GM19193 (cell line): ENCODE measurements around the gene MOB3B.

Source experiments
- POLR2A ChIP-seq: IDR thresholded peaks from 4 replicates; pipeline ENCODE4 v1.6.1; 2011; ENCODE audit not compliant: insufficient read depth, insufficient read length; ENCODE audit errors: extremely low read depth

Gene MOB3B

GRCh38 chr9:27482709-27483108 lies 46.9 kb downstream of the MOB3B start:
- TF ChIP-seq POLR2A: no peak

GRCh38 chr9:27478322-27478721 lies 51.3 kb downstream of the MOB3B start:
- no peak for TF ChIP-seq POLR2A

- TF ChIP-seq POLR2A: no peak
These were observed 52.6 kb downstream of the MOB3B start for GRCh38 chr9:27476870-27477515.

GRCh38 chr9:27475057-27475595 lies 54.5 kb downstream of the MOB3B start:
- TF ChIP-seq POLR2A: no peak

- no peak for TF ChIP-seq POLR2A
These were observed 55.3 kb downstream of the MOB3B start for GRCh38 chr9:27474305-27474704.

- TF ChIP-seq POLR2A: no peak
These were observed 56.5 kb downstream of the MOB3B start for GRCh38 chr9:27473111-27473529.

GRCh38 chr9:27472195-27472594 lies 57.4 kb downstream of the MOB3B start:
- no peak for TF ChIP-seq POLR2A

- TF ChIP-seq POLR2A: no peak
These were observed 57.8 kb downstream of the MOB3B start for GRCh38 chr9:27471789-27472188.

GRCh38 chr9:27471366-27471765 lies 58.2 kb downstream of the MOB3B start:
- TF ChIP-seq POLR2A: no peak

GRCh38 chr9:27470291-27470856 lies 59.2 kb downstream of the MOB3B start:
- no peak for TF ChIP-seq POLR2A

- no peak for TF ChIP-seq POLR2A
These were observed 60.1 kb downstream of the MOB3B start for GRCh38 chr9:27469550-27469949.

- TF ChIP-seq POLR2A: no peak
These were observed 61.0 kb downstream of the MOB3B start for GRCh38 chr9:27468462-27469110.

GRCh38 chr9:27468000-27468399 lies 61.6 kb downstream of the MOB3B start:
- TF ChIP-seq POLR2A: no peak

- no peak for TF ChIP-seq POLR2A
These were observed 62.1 kb downstream of the MOB3B start for GRCh38 chr9:27467486-27467885.

- TF ChIP-seq POLR2A: no peak
These were observed 66.8 kb downstream of the MOB3B start for GRCh38 chr9:27462846-27463245.

- TF ChIP-seq POLR2A: no peak
These were observed 67.2 kb downstream of the MOB3B start for GRCh38 chr9:27462434-27462833.
